Astrocyte (in vitro differentiated cells and primary cell): Measurements from ENCODE around the gene MED27. TPM values are rescaled to one million over a fixed set of nuclear protein-coding genes. Genes with fewer than 3 reads are reported as not detected.

ENCODE experiments used
- DNase-seq: peaks from one replicate; pipeline ENCODE4 v3.0.0-alpha.2; 2010; ENCODE audit warnings: low read depth
- FAIRE-seq: peaks from 2 replicates; lab custom pipeline; 2011; peaks lifted over from hg19 to GRCh38; lab: Jason Lieb, UNC
- H2AFZ ChIP-seq: 2 replicates; pipeline ENCODE4 v1.6.0; 2012; ENCODE audit warnings: low read depth, low read length, inconsistent platforms
- H3K27ac ChIP-seq: 2 replicates; pipeline ENCODE4 v1.5.1; 2011; ENCODE audit warnings: low read depth, low read length, inconsistent platforms
- H3K27me3 ChIP-seq: 2 replicates; pipeline ENCODE4 v1.6.0; 2011; ENCODE audit warnings: low read length, inconsistent platforms; ENCODE audit not compliant: insufficient read depth
- H3K36me3 ChIP-seq: 2 replicates; pipeline ENCODE4 v1.5.1; 2011; ENCODE audit warnings: low read length, inconsistent platforms; ENCODE audit not compliant: insufficient read depth
- H3K4me1 ChIP-seq: 2 replicates; pipeline ENCODE4 v1.5.1; 2011; ENCODE audit warnings: low read length, inconsistent platforms; ENCODE audit not compliant: insufficient read depth
- H3K4me2 ChIP-seq: 2 replicates; pipeline ENCODE4 v1.6.0; 2012; ENCODE audit warnings: low read length, inconsistent platforms
- H3K4me3 ChIP-seq: 2 replicates; pipeline ENCODE4 v1.5.1; 2011; ENCODE audit warnings: low read depth, mild to moderate bottlenecking, low read length, inconsistent platforms; ENCODE audit not compliant: insufficient read depth
- H3K79me2 ChIP-seq: 2 replicates; pipeline ENCODE4 v1.6.0; 2012; ENCODE audit warnings: mild to moderate bottlenecking, low read length, inconsistent platforms; ENCODE audit not compliant: insufficient read depth
- H3K9ac ChIP-seq: 2 replicates; pipeline ENCODE4 v1.6.0; 2012; ENCODE audit warnings: mild to moderate bottlenecking, low read length, inconsistent platforms
- H3K9me3 ChIP-seq: 2 replicates; pipeline ENCODE4 v1.5.1; 2012; ENCODE audit warnings: low read depth, mild to moderate bottlenecking, low read length, inconsistent platforms; ENCODE audit not compliant: insufficient read depth
- H4K20me1 ChIP-seq: 2 replicates; pipeline ENCODE4 v1.6.0; 2012; ENCODE audit warnings: low read length, inconsistent platforms; ENCODE audit not compliant: insufficient read depth
- H3K27ac Mint-ChIP-seq: one replicate; pipeline ENCODE4 v1.8.0; 2021; ENCODE audit warnings: mild to moderate bottlenecking, mixed read lengths; ENCODE audit not compliant: unreplicated experiment
- H3K27me3 Mint-ChIP-seq: one replicate; pipeline ENCODE4 v1.8.0; 2021; ENCODE audit warnings: low read depth, mixed read lengths; ENCODE audit not compliant: unreplicated experiment
- H3K36me3 Mint-ChIP-seq: one replicate; pipeline ENCODE4 v1.8.0; 2021; ENCODE audit warnings: low read depth, mixed read lengths; ENCODE audit not compliant: unreplicated experiment
- H3K4me1 Mint-ChIP-seq: one replicate; pipeline ENCODE4 v1.8.0; 2021; ENCODE audit warnings: low read depth, mixed read lengths; ENCODE audit not compliant: unreplicated experiment
- H3K4me3 Mint-ChIP-seq: one replicate; pipeline ENCODE4 v1.8.0; 2021; ENCODE audit warnings: mild to moderate bottlenecking, moderate library complexity, mixed read lengths; ENCODE audit not compliant: unreplicated experiment
- H3K9me3 Mint-ChIP-seq: one replicate; pipeline ENCODE4 v1.8.0; 2021; ENCODE audit warnings: mild to moderate bottlenecking, mixed read lengths; ENCODE audit not compliant: unreplicated experiment
- CTCF ChIP-seq: IDR thresholded peaks from 2 replicates; pipeline ENCODE4 v1.5.1; 2011; ENCODE audit warnings: low read depth, mild to moderate bottlenecking, inconsistent platforms, low read length, moderate library complexity; ENCODE audit not compliant: insufficient read depth
- EZH2 ChIP-seq: IDR thresholded peaks from 2 replicates; pipeline ENCODE4 v1.6.1; 2012; ENCODE audit warnings: mild to moderate bottlenecking, low read length, inconsistent platforms; ENCODE audit not compliant: insufficient read depth
- total RNA-seq: library from RNA; stranded (reverse); gene quantifications from 2 replicates; pipeline ENCODE4 v1.2.1, GENCODE V29; 2021

MED27 gene
- total RNA-seq, 1 donor from 2014 or later, result 26.9 TPM

- TF ChIP-seq CTCF (no peak), EZH2 (no peak)
- Mint-ChIP-seq H3K36me3 (no peaks in the 10 kb centered on the region), H3K27ac (no peak overlapping the region), H3K4me1 (no peaks in the 10 kb centered on the region), H3K9me3 (no peaks in the 10 kb centered on the region), H3K27me3 (peaks cover 43% of the 10 kb centered on the region), H3K4me3 (no peak overlapping the region)
- Histone ChIP-seq H3K9me3 (peaks cover 3% of the 10 kb centered on the region), H3K36me3 (no peaks in the 10 kb centered on the region), H3K9ac (no peak overlapping the region), H4K20me1 (peaks cover 4% of the 10 kb centered on the region), H3K4me1 (no peaks in the 10 kb centered on the region), H3K4me3 (no peak overlapping the region), H2AFZ (no peak overlapping the region), H3K27me3 (peaks cover 20% of the 10 kb centered on the region), H3K27ac (no peak overlapping the region), H3K79me2 (no peaks in the 10 kb centered on the region), H3K4me2 (no peak overlapping the region)
- no peak for FAIRE-seq
- no peak for DNase-seq
These were observed 231.0 kb downstream of the MED27 start for GRCh38 chr9:131848570-131849160.

GRCh38 chr9:131847665-131848354 lies 231.9 kb downstream of the MED27 start:
- Histone ChIP-seq H3K9me3 (peaks cover 3% of the 10 kb centered on the region), H3K27me3 (peaks cover 23% of the 10 kb centered on the region), H3K27ac (no peak overlapping the region), H3K79me2 (no peaks in the 10 kb centered on the region), H4K20me1 (no peaks in the 10 kb centered on the region), H3K9ac (no peak overlapping the region), H3K36me3 (no peaks in the 10 kb centered on the region), H3K4me1 (no peaks in the 10 kb centered on the region), H3K4me2 (no peak overlapping the region), H3K4me3 (no peak overlapping the region), H2AFZ (no peak overlapping the region)
- no peak for DNase-seq
- no peaks in the 10 kb centered on the region for H3K9me3 Mint-ChIP-seq
- H3K4me3 Mint-ChIP-seq, result no peak overlapping the region
- H3K36me3 Mint-ChIP-seq, result no peaks in the 10 kb centered on the region
- peaks cover 44% of the 10 kb centered on the region for H3K27me3 Mint-ChIP-seq
- H3K27ac Mint-ChIP-seq, result no peak overlapping the region
- no peak for FAIRE-seq
- H3K4me1 Mint-ChIP-seq, result no peaks in the 10 kb centered on the region
- TF ChIP-seq CTCF, result no peak
- TF ChIP-seq EZH2, result no peak
